SK-N-SH treated with all-trans-retinoic acid at 6 μM for 48 hours (cell line): ENCODE measurements around the gene GCSAM.

Source experiments
- ATAC-seq: fragments of 200-7000 bp; cut with Tn5 transposase; 3 replicates; pipeline ENCODE4 v1.9.1; 2020; ENCODE audit warnings: mild to moderate bottlenecking, moderate library complexity
- ARNTL ChIP-seq: fragments of 450-650 bp; formaldehyde crosslinking; IDR thresholded peaks from 2 replicates; pipeline ENCODE4 v1.5.0; 2020; ENCODE audit warnings: low read depth, mild to moderate bottlenecking, moderate library complexity, borderline replicate concordance
- BACH2 ChIP-seq: fragments of 250-450 bp; sonication (Bioruptor Pico); IDR thresholded peaks from 2 replicates; pipeline ENCODE4 v1.9.0; 2021; ENCODE audit warnings: mild to moderate bottlenecking, borderline replicate concordance
- CSDC2 ChIP-seq: fragments of 250-450 bp; sonication (Bioruptor Pico); IDR thresholded peaks from 2 replicates; pipeline ENCODE4 v1.5.0; 2020; ENCODE audit warnings: mild to moderate bottlenecking, moderate library complexity
- ESRRG ChIP-seq: fragments of 250-450 bp; sonication (Bioruptor Pico); IDR thresholded peaks from 2 replicates; pipeline ENCODE4 v1.6.1; 2021; ENCODE audit warnings: mild to moderate bottlenecking
- GLIS3 ChIP-seq: fragments of 250-450 bp; sonication (Bioruptor Pico); IDR thresholded peaks from 2 replicates; pipeline ENCODE4 v1.5.0; 2020; ENCODE audit warnings: mild to moderate bottlenecking, moderate library complexity
- ISL1 ChIP-seq: fragments of 250-450 bp; sonication (Bioruptor Pico); IDR thresholded peaks from 2 replicates; pipeline ENCODE4 v2.1.2; 2022; ENCODE audit warnings: mild to moderate bottlenecking, moderate library complexity
- OSR1 ChIP-seq: fragments of 250-450 bp; sonication (Bioruptor Pico); IDR thresholded peaks from 2 replicates; pipeline ENCODE4 v1.8.0; 2022; ENCODE audit warnings: moderate library complexity, mild to moderate bottlenecking, inconsistent platforms
- PATZ1 ChIP-seq: fragments of 250-450 bp; sonication (Bioruptor Pico); IDR thresholded peaks from 2 replicates; pipeline ENCODE4 v1.8.0; 2020; ENCODE audit warnings: mild to moderate bottlenecking, moderate library complexity, borderline replicate concordance
- POU6F1 ChIP-seq: fragments of 250-450 bp; sonication (Bioruptor Pico); IDR thresholded peaks from 2 replicates; pipeline ENCODE4 v1.8.0; 2021; ENCODE audit warnings: low read depth, mild to moderate bottlenecking, moderate library complexity, borderline replicate concordance
- PPARA ChIP-seq: fragments of 250-450 bp; sonication (Bioruptor Pico); IDR thresholded peaks from 2 replicates; pipeline ENCODE4 v1.5.0; 2020; ENCODE audit warnings: mild to moderate bottlenecking, borderline replicate concordance
- RARB ChIP-seq: fragments of 250-450 bp; sonication (Bioruptor Pico); IDR thresholded peaks from 2 replicates; pipeline ENCODE4 v1.8.0; 2021; ENCODE audit warnings: mild to moderate bottlenecking, moderate library complexity
- SNAI2 ChIP-seq: fragments of 250-450 bp; sonication (Bioruptor Pico); IDR thresholded peaks from 2 replicates; pipeline ENCODE4 v1.5.0; 2020; ENCODE audit warnings: mild to moderate bottlenecking, moderate library complexity
- TCF4 ChIP-seq: fragments of 250-450 bp; sonication (Bioruptor Pico); IDR thresholded peaks from 2 replicates; pipeline ENCODE4 v1.8.0; 2021; ENCODE audit warnings: mild to moderate bottlenecking, moderate library complexity, borderline replicate concordance
- TOX ChIP-seq: fragments of 250-450 bp; sonication (Bioruptor Pico); IDR thresholded peaks from 2 replicates; pipeline ENCODE4 v1.8.0; 2021; ENCODE audit warnings: mild to moderate bottlenecking, moderate library complexity, borderline replicate concordance
- TSHZ2 ChIP-seq: fragments of 250-450 bp; sonication (Bioruptor Pico); IDR thresholded peaks from 2 replicates; pipeline ENCODE4 v1.5.0; 2020; ENCODE audit warnings: mild to moderate bottlenecking, moderate library complexity
- ZC3H10 ChIP-seq: fragments of 250-450 bp; sonication (Bioruptor Pico); IDR thresholded peaks from 2 replicates; pipeline ENCODE4 v1.5.1; 2021; ENCODE audit warnings: mild to moderate bottlenecking, moderate library complexity
- ZFP3 ChIP-seq: fragments of 250-450 bp; sonication (Bioruptor Pico); IDR thresholded peaks from 2 replicates; pipeline ENCODE4 v1.5.0; 2020; ENCODE audit warnings: mild to moderate bottlenecking, moderate library complexity
- ZFP30 ChIP-seq: fragments of 450-650 bp; formaldehyde crosslinking; IDR thresholded peaks from 2 replicates; pipeline ENCODE4 v1.5.0; 2022; ENCODE audit warnings: mild to moderate bottlenecking, moderate library complexity
- ZNF565 ChIP-seq: fragments of 450-650 bp; formaldehyde crosslinking; conservative IDR thresholded peaks from 2 replicates; pipeline ENCODE4 v1.5.0; 2020; ENCODE audit warnings: low read depth, mild to moderate bottlenecking, moderate library complexity
- ZNF70 ChIP-seq: fragments of 450-650 bp; formaldehyde crosslinking; IDR thresholded peaks from 2 replicates; pipeline ENCODE4 v1.5.0; 2020; ENCODE audit warnings: mild to moderate bottlenecking, moderate library complexity
- ZNF8 ChIP-seq: fragments of 450-650 bp; formaldehyde crosslinking; IDR thresholded peaks from 2 replicates; pipeline ENCODE4 v1.5.0; 2020; ENCODE audit warnings: mild to moderate bottlenecking, moderate library complexity
- TF ChIP-seq, protein P1 (sequence below): fragments of 250-450 bp; sonication (Bioruptor Pico); IDR thresholded peaks from 2 replicates; pipeline ENCODE4 v1.5.1; 2020; ENCODE audit warnings: low read depth, mild to moderate bottlenecking, moderate library complexity

GCSAM gene

DNA sequence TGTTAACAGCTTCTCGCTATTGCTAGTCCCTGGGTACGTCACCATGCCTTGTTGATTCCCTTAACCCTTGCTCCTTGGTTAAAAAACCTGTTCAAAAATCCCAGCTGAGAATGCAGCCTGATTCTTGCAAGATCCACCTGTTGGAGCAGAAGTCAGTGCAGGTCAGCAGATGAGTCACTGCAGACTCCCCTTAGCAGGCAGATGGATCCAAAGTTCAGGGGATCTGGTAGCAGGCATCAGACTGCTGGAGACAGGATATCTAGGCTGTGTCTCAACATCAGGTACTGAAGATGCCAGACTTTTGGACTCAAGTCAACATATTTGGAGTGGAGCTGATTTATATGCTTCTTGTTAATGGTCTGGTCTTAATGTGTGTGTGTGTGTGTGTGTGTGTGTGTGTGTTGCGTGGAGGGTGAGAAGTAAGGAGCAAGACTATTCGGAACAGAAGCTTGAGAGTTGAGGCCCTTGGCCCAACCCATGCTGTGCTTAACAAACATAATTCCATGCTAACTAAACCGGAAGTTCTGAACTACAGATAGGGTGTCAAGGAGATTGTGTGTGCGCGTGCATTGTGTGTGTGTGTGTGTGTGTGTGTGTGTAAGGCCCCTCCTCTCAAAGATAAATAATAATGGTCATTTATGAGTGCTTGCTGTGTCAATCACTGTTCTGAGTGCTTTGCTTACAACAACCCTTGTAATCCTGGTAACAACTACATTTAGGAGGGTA, 47.9 kb downstream of the GCSAM start:
- TF ChIP-seq TOX (CRISPR knock-in tag) (no peak), TSHZ2 (CRISPR knock-in tag) (no peak), SNAI2 (CRISPR knock-in tag) (no peak), PATZ1 (CRISPR knock-in tag) (no peak), ZFP3 (CRISPR knock-in tag) (no peak), ARNTL (CRISPR knock-in tag) (no peak), TCF4 (CRISPR knock-in tag) (no peak), ESRRG (CRISPR knock-in tag) (no peak), ZFP30 (no peak), ZNF565 (CRISPR knock-in tag) (no peak), CSDC2 (CRISPR knock-in tag) (no peak), RARB (CRISPR knock-in tag) (no peak), OSR1 (CRISPR knock-in tag) (no peak), PPARA (CRISPR knock-in tag) (no peak), ZNF8 (CRISPR knock-in tag) (no peak), ZC3H10 (no peak)
- TF ChIP-seq, protein P1, sequence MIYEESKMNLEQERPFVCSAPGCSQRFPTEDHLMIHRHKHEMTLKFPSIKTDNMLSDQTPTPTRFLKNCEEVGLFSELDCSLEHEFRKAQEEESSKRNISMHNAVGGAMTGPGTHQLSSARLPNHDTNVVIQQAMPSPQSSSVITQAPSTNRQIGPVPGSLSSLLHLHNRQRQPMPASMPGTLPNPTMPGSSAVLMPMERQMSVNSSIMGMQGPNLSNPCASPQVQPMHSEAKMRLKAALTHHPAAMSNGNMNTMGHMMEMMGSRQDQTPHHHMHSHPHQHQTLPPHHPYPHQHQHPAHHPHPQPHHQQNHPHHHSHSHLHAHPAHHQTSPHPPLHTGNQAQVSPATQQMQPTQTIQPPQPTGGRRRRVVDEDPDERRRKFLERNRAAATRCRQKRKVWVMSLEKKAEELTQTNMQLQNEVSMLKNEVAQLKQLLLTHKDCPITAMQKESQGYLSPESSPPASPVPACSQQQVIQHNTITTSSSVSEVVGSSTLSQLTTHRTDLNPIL (CRISPR knock-in tag), result no peak
- peak; percentile 8; the same call in 1 of the 3 replicates for ATAC-seq

- ATAC-seq, result no peak
- TF ChIP-seq GLIS3 (CRISPR knock-in tag), result no peak
- no peak for TF ChIP-seq ARNTL (CRISPR knock-in tag)
Measured at GRCh38 chr3:112083239-112083638, 49.8 kb downstream of the GCSAM start.

DNA sequence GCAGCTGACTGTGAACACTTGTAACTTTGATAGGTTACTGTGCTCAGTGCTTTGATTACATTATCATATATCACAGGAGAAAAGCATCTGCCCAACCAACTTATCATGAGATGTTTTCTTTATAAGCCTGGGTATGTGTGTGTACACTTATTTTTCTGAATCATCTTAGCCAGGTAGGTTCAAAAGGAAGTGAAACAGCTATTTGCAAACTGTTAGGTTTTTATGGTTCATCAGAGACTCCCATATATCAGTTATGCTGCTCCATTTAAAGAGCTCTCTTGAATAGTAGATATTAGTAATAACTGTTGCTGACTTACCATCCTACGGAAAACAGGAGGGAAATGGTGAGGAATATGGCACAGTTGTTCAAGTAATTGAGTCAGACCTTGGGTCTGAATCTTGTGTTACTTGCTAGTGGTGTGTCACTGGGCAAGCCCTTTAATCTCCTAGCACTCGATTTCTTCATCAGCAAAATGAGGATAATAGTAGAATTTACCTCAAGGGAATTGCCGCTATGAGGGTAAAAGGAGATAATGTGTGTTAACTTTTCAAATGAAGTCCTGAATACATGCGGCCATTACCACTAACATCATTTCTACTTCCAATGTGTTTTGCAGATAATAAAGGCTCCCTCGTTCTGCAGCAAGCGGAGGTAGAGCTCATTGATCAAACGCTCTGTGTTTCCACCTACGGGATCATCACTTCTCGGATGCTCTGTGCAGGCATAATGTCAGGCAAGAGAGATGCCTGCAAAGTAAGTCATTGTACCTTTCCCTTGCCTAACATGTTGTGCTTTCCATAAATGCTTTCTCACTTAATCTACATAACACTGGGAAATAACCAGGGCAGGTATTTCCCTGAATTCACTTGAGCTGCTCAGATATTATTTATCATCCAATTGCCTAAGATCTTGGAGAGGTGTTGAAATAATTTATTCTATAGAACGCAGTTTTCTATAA, 54.6 kb downstream of the GCSAM start:
- ATAC-seq, result no peak
- TF ChIP-seq ZNF8 (CRISPR knock-in tag) (no peak), TSHZ2 (CRISPR knock-in tag) (no peak), PATZ1 (CRISPR knock-in tag) (no peak), POU6F1 (no peak), ZC3H10 (no peak), ISL1 (CRISPR knock-in tag) (no peak), ZNF70 (no peak), BACH2 (CRISPR knock-in tag) (no peak), ZNF565 (CRISPR knock-in tag) (no peak), TOX (CRISPR knock-in tag) (no peak)
- TF ChIP-seq, protein P1 (CRISPR knock-in tag), result no peak
